Nephron (organoid): ENCODE results near the gene AMIGO3.

Experiments
- H3K27ac Mint-ChIP-seq, 3 experiments: 2 replicates each; pipeline ENCODE4 v1.8.0; 2020; ENCODE audit warnings: mixed read lengths in 3 of 3, mild to moderate bottlenecking in 2 of 3, moderate library complexity in 1 of 3
- H3K27me3 Mint-ChIP-seq: 2 replicates; pipeline ENCODE4 v1.8.0; 2021; ENCODE audit warnings: low read depth, mild to moderate bottlenecking, moderate library complexity, mixed read lengths
- H3K36me3 Mint-ChIP-seq: 2 replicates; pipeline ENCODE4 v1.8.0; 2020; ENCODE audit warnings: low read depth, mixed read lengths
- H3K4me1 Mint-ChIP-seq: 2 replicates; pipeline ENCODE4 v1.8.0; 2020; ENCODE audit warnings: mixed read lengths
- H3K4me3 Mint-ChIP-seq, 3 experiments: 2 replicates each; pipeline ENCODE4 v1.8.0; 2020; ENCODE audit warnings: mild to moderate bottlenecking in 3 of 3, mixed read lengths in 3 of 3, moderate library complexity in 2 of 3
- H3K9me3 Mint-ChIP-seq: 2 replicates; pipeline ENCODE4 v1.8.0; 2020; ENCODE audit warnings: mixed read lengths
- CTCF ChIP-seq, 3 experiments: fragments of 200-600 bp; sonication (generic); IDR thresholded peaks; one replicate each; pipeline ENCODE4 v1.5.0; 2021; ENCODE audit warnings: antibody characterized with exemption in 3 of 3; ENCODE audit not compliant: unreplicated experiment in 3 of 3

The AMIGO3 gene

GRCh38 chr3:49673715-49674496, 45.6 kb downstream of the AMIGO3 start, which contains the start of gene APEH:
TSS of gene APEH (plus strand) at chr3:49674351. CDS start at chr3:49674402, 51 bp downstream.
- H3K27me3 Mint-ChIP-seq: peaks cover 6% of the 10 kb centered on the region
- no peaks in the 10 kb centered on the region for H3K9me3 Mint-ChIP-seq
- peak within 1 kb of the TSS; percentile 90 to 97 (median 94) for H3K4me3 Mint-ChIP-seq
- H3K27ac Mint-ChIP-seq: peak within 1 kb of the TSS; percentile 94 to 100 (median 99)
- no peak for TF ChIP-seq CTCF (IDR thresholded peaks at IDR 0.05; ENCODE audit: unreplicated experiment in 3 of 3)
- H3K4me1 Mint-ChIP-seq: peaks cover 15% of the 10 kb centered on the region
- H3K36me3 Mint-ChIP-seq: peaks cover 13% of the 10 kb centered on the region

GRCh38 chr3:49673121-49673714, 46.3 kb downstream of the AMIGO3 start:
- Mint-ChIP-seq H3K4me3 (peak overlapping the region; percentile 90 to 97 (median 94)), H3K27ac (peak overlapping the region; percentile 94 to 100 (median 99)), H3K36me3 (peaks cover 11% of the 10 kb centered on the region), H3K4me1 (peaks cover 22% of the 10 kb centered on the region), H3K9me3 (no peaks in the 10 kb centered on the region), H3K27me3 (peaks cover 6% of the 10 kb centered on the region)
- no peak for TF ChIP-seq CTCF (IDR thresholded peaks at IDR 0.05; ENCODE audit: unreplicated experiment in 3 of 3)

- peak overlapping the region; percentile 67 to 89 (median 87) for H3K27ac Mint-ChIP-seq
- no peaks in the 10 kb centered on the region for H3K9me3 Mint-ChIP-seq
- TF ChIP-seq CTCF (IDR thresholded peaks at IDR 0.05; ENCODE audit: unreplicated experiment in 3 of 3): peak; percentile 77 to 90 (median 86)
- peaks cover 6% of the 10 kb centered on the region for H3K27me3 Mint-ChIP-seq
- peaks cover 5% of the 10 kb centered on the region for H3K36me3 Mint-ChIP-seq
- H3K4me3 Mint-ChIP-seq: peak overlapping the region; percentile 74 to 88 (median 86)
- peaks cover 24% of the 10 kb centered on the region for H3K4me1 Mint-ChIP-seq
These were observed 47.9 kb downstream of the AMIGO3 start for GRCh38 chr3:49671291-49672288.

GRCh38 chr3:49670940-49671290, 48.6 kb downstream of the AMIGO3 start:
- TF ChIP-seq CTCF (IDR thresholded peaks at IDR 0.05; ENCODE audit: unreplicated experiment in 3 of 3): no peak
- H3K4me1 Mint-ChIP-seq: peaks cover 24% of the 10 kb centered on the region
- H3K9me3 Mint-ChIP-seq: no peaks in the 10 kb centered on the region
- peaks cover 6% of the 10 kb centered on the region for H3K27me3 Mint-ChIP-seq
- peak overlapping the region in 1 of 3 experiments; percentile 23 for H3K4me3 Mint-ChIP-seq
- H3K36me3 Mint-ChIP-seq: peaks cover 2% of the 10 kb centered on the region
- peak overlapping the region in 1 of 3 experiments; percentile 38 for H3K27ac Mint-ChIP-seq

GRCh38 chr3:49669352-49669751, 50.1 kb downstream of the AMIGO3 start:
- Mint-ChIP-seq H3K36me3 (no peaks in the 10 kb centered on the region), H3K27me3 (peaks cover 6% of the 10 kb centered on the region), H3K9me3 (no peaks in the 10 kb centered on the region), H3K27ac (peak overlapping the region in 1 of 3 experiments; percentile 41), H3K4me3 (no peak overlapping the region), H3K4me1 (peaks cover 28% of the 10 kb centered on the region)
- TF ChIP-seq CTCF (IDR thresholded peaks at IDR 0.05; ENCODE audit: unreplicated experiment in 3 of 3): no peak
